ENCODE results near the gene ARL16. TPM values are rescaled to one million over a fixed set of nuclear protein-coding genes. Genes with fewer than 3 reads are reported as not detected.
A peak's percentile ranks its signal among the peaks of the same experiment; 100 is the strongest.

Gene ARL16
- total RNA-seq, 1 experiment from 2014 or later, result 47.5 TPM

DNA sequence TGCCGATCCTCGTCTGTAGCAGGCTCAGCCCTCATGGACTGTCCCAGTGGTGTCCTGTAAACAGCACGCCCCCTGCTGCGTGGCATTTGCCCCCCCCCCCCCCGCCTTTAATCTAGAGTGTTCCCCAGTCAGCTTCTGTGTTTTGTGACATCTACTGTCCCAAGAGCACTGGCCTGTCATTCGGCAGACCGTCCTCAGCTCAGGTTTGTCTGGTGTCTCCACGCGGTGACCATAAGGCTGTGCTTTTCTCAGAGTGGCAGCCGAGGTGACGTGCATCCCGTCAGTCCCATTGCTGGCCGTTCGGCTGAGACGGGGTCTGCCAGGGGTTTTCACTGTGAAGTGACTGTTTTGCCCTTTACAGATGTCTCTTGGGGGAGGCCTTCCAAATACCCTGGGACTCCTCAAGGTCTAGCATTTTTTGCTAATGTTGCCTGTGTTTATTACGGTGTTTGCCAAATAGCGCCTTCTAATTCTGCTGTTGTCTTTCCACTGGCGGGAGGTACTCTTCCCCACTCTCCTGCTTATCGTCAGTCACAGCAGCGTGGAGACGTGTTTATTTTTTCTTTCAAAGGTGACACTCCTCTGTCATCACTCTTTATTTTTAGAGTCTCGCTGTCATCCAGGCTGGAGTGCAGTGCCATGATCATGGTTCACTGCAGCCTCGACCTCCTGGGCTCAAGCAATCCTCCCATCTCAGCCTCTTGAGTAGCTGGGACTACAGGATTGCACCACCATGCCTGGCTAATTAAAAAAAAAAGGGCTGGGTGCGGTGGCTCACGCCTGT is 13.9 kb upstream of the ARL16 start:
- Histone ChIP-seq H3K9me3 (ENCODE audit: control insufficient read depth in 1 of 2, insufficient read depth in 1 of 2, low read depth in 1 of 2, low read length in 2 of 2) (no peaks in the 10 kb centered on the region), H3K4me1 (ENCODE audit: control insufficient read depth in 1 of 2, insufficient read depth in 2 of 2, low read length in 2 of 2) (peaks cover 9 to 18% of the 10 kb centered on the region in 2 experiments), H3K4me2 (ENCODE audit: low read length) (no peak overlapping the region), H3K9ac (ENCODE audit: low read length) (no peak overlapping the region), H3K27ac (ENCODE audit: low read depth, low read length) (peak overlapping the region; percentile 27; the same call in 1 of the 2 replicates), H2AFZ (ENCODE audit: low read depth, low read length, poor library complexity, severe bottlenecking) (no peak overlapping the region), H3K79me2 (ENCODE audit: insufficient read depth, low read length) (peaks cover 84% of the 10 kb centered on the region), H3K27me3 (ENCODE audit: insufficient read depth, low read length) (no peaks in the 10 kb centered on the region), H3K9me2 (ENCODE audit: insufficient read depth) (no peaks in the 10 kb centered on the region), H4K20me1 (ENCODE audit: insufficient read depth) (no peaks in the 10 kb centered on the region; the same call in 1 of the 2 replicates), H3K4me3 (replicated peaks in 1 of 2; ENCODE audit: low read depth in 1 of 2, low read length in 2 of 2) (no peak overlapping the region), H3K36me3 (ENCODE audit: control insufficient read depth in 1 of 2, insufficient read depth in 2 of 2, low read length in 2 of 2) (peaks cover 46 to 71% of the 10 kb centered on the region in 2 experiments)
- BruUV-seq (replicated peaks), result no TSS peak
- ATAC-seq (no peak), DNase-seq (ENCODE audit: low read depth, low spot score) (no peak)
- intact Hi-C loops (cut with micrococcal nuclease), result loop anchor here (10.0 kb wide), 1 partner anchor 143 kb away; the partner anchor contains the start of gene FAAP100
- no peak for TF ChIP-seq SP1 (IDR thresholded peaks at IDR 0.05; ENCODE audit: low read depth)
- ChIA-PET RAD21 (ENCODE audit: low non-redundant PET in 1 of 2, low total read pairs in 2 of 2, uncharacterized antibody in 2 of 2, unreplicated experiment in 2 of 2) (no interaction called here), CTCF (no interaction called here), POLR2A (no interaction called here)

DNA sequence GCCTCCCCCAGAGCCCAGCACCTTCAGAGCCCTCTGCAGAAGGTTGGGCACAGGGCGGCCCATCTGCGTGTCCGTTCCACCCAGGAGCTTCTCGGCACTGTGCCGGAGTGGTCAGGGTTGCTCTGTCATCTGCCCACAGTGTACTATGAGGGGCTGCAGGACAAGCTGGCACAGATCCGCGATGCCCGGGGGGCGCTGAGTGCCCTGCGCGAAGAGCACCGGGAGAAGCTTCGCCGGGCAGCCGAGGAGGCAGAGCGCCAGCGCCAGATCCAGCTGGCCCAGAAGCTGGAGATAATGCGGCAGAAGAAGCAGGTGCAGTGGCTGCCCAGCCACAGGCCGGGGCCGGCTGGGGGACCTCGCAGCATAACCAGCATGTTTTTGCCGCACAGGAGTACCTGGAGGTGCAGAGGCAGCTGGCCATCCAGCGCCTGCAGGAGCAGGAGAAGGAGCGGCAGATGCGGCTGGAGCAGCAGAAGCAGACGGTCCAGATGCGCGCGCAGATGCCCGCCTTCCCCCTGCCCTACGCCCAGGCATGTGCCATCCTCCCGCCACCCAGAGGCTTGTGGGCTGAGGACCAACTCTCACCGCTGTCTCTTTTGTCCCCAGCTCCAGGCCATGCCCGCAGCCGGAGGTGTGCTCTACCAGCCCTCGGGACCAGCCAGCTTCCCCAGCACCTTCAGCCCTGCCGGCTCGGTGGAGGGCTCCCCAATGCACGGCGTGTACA is 12.8 kb upstream of the ARL16 start:
- Histone ChIP-seq H3K4me3 (replicated peaks in 1 of 2; ENCODE audit: low read depth in 1 of 2, low read length in 2 of 2) (no peak overlapping the region), H2AFZ (ENCODE audit: low read depth, low read length, poor library complexity, severe bottlenecking) (no peak overlapping the region), H3K9me3 (ENCODE audit: control insufficient read depth in 1 of 2, insufficient read depth in 1 of 2, low read depth in 1 of 2, low read length in 2 of 2) (no peaks in the 10 kb centered on the region), H3K4me2 (ENCODE audit: low read length) (no peak overlapping the region), H3K9ac (ENCODE audit: low read length) (no peak overlapping the region), H4K20me1 (ENCODE audit: insufficient read depth) (no peaks in the 10 kb centered on the region), H3K9me2 (ENCODE audit: insufficient read depth) (no peaks in the 10 kb centered on the region), H3K79me2 (ENCODE audit: insufficient read depth, low read length) (peaks cover 84% of the 10 kb centered on the region), H3K36me3 (ENCODE audit: control insufficient read depth in 1 of 2, insufficient read depth in 2 of 2, low read length in 2 of 2) (peaks cover 54 to 78% of the 10 kb centered on the region in 2 experiments), H3K27me3 (ENCODE audit: insufficient read depth, low read length) (no peaks in the 10 kb centered on the region), H3K27ac (ENCODE audit: low read depth, low read length) (peak overlapping the region; percentile 27; the same call in 1 of the 2 replicates), H3K4me1 (ENCODE audit: control insufficient read depth in 1 of 2, insufficient read depth in 2 of 2, low read length in 2 of 2) (peaks cover 3 to 9% of the 10 kb centered on the region in 2 experiments; a peak in 3 of 4 replicates)
- CTCF ChIA-PET, result no interaction called here
- DNase-seq (ENCODE audit: low read depth, low spot score), result no peak
- RAD21 ChIA-PET (ENCODE audit: low non-redundant PET in 1 of 2, low total read pairs in 2 of 2, uncharacterized antibody in 2 of 2, unreplicated experiment in 2 of 2), result no interaction called here
- TSS peak; percentile 17 for BruUV-seq (replicated peaks)
- POLR2A ChIA-PET, result no interaction called here
- peak; percentile 20 for TF ChIP-seq POLR2AphosphoS5 (IDR thresholded peaks at IDR 0.05; ENCODE audit: low read depth, low read length)
- no peak for TF ChIP-seq SRF (IDR thresholded peaks at IDR 0.05; ENCODE audit: low read depth)
- no peak for TF ChIP-seq EZH2phosphoT487 (IDR thresholded peaks at IDR 0.05; ENCODE audit: borderline replicate concordance)
- no peak for ATAC-seq
- intact Hi-C loops (cut with micrococcal nuclease), result loop anchor here (10.0 kb wide), 1 partner anchor 142 kb away; the partner anchor contains the start of gene FAAP100
